Measurements from ENCODE around the gene COL27A1.
"Not testable (repeated sequence)": the region's sequence is repeated elsewhere in the genome, so short reads cannot be mapped to it uniquely, and the experiment has no call there.

DNA sequence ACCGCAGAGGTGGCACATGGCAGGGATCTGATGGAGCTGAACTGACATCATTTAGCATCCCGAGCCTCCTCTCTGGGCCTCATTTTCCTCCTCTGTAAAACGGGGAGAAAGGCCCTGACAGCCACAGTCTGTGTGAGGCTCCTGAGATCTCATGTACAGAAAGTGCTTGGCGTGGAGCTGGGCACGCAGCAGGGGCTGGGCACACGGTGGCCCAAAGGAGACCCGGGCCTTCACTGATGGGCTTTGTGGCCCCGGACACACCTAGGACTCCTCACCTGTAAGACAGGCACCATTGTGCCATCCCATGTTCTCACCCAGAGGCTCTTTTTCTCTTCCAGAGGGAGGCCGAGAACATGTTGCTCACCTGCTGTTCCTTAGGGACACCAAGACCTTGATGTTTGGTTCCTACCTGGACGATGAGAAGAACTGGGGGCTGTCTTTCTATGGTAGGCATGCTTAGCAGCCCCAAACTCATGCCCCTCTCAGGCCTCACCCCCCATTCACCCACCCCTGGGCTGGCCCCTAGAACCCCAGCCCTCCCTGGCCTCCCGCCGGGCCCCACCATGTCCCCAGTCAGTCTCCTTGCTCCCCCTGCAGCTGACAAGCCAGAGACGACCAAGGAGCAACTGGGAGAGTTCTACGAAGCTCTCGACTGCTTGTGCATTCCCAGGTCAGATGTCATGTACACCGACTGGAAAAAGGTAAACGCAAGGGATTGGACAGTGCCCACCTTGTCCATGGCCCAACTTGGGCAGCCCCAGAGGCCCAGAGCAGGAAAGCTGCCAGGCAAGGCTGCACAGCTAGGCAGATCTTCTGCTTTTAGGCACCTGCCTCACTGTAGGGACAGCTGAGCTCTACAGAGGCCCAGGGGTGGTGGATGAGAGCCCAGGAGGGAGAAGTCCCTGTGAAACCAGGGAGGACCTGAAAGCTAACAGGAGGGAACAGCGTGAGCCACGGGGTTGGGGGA lies 176.2 kb downstream of the COL27A1 start:
- not testable (repeated sequence) for TF ChIP-seq POLR2AphosphoS5 (IDR thresholded peaks at IDR 0.05; ENCODE audit: low read depth); CTCF (conservative IDR thresholded peaks at IDR 0.05; ENCODE audit: low read depth in 2 of 2)

All from GM23338 (cell line).